Osteoblast (primary cell): Measurements from ENCODE around the gene EVC2. TPM values are rescaled to one million over a fixed set of nuclear protein-coding genes. Genes with fewer than 3 reads are reported as not detected.
A peak's percentile ranks its signal among the peaks of the same experiment; 100 is the strongest.

ENCODE experiments used
- DNase-seq: peaks from one replicate; pipeline ENCODE4 v3.0.0; 2011; ENCODE audit warnings: low spot score, mixed read lengths; ENCODE audit not compliant: insufficient read length; ENCODE audit errors: missing footprints
- H2AFZ ChIP-seq: 2 replicates; pipeline ENCODE4 v1.6.0; 2011; ENCODE audit warnings: mild to moderate bottlenecking, low read length
- H3K27ac ChIP-seq: 2 replicates; pipeline ENCODE4 v1.5.1; 2011; ENCODE audit warnings: mild to moderate bottlenecking, low read depth, low read length, moderate library complexity
- H3K27me3 ChIP-seq: 2 replicates; pipeline ENCODE4 v1.6.0; 2012; ENCODE audit warnings: mild to moderate bottlenecking, control low read depth, inconsistent platforms, low read length, moderate library complexity; ENCODE audit not compliant: insufficient read depth
- H3K36me3 ChIP-seq: 2 replicates; pipeline ENCODE4 v1.5.1; 2011; ENCODE audit warnings: mild to moderate bottlenecking, low read length, control low read depth, moderate library complexity; ENCODE audit not compliant: insufficient read depth
- H3K4me1 ChIP-seq: 2 replicates; pipeline ENCODE4 v1.5.1; 2011; ENCODE audit warnings: mild to moderate bottlenecking, low read length, control low read depth, moderate library complexity; ENCODE audit not compliant: insufficient read depth
- H3K4me2 ChIP-seq: 2 replicates; pipeline ENCODE4 v1.6.0; 2011; ENCODE audit warnings: mild to moderate bottlenecking, low read length; ENCODE audit not compliant: insufficient read depth
- H3K4me3 ChIP-seq: fragments of 200-600 bp; sonication (generic); 3 replicates; pipeline ENCODE4 v1.5.1; 2012; ENCODE audit warnings: mild to moderate bottlenecking, low read length, inconsistent platforms; ENCODE audit not compliant: insufficient read depth
- H3K79me2 ChIP-seq: 2 replicates; pipeline ENCODE4 v1.6.0; 2012; ENCODE audit warnings: mild to moderate bottlenecking, low read length, control low read depth, inconsistent platforms; ENCODE audit not compliant: insufficient read depth
- H3K9me3 ChIP-seq: 2 replicates; pipeline ENCODE4 v1.5.1; 2011; ENCODE audit warnings: low read depth, low read length, control low read depth
- H4K20me1 ChIP-seq: 2 replicates; pipeline ENCODE4 v1.6.0; 2012; ENCODE audit warnings: mild to moderate bottlenecking, low read length, control low read depth; ENCODE audit not compliant: insufficient read depth
- total RNA-seq: library from RNA; depleted of rRNA; stranded (reverse); fragments of >200 nt; gene quantifications from 2 replicates; pipeline ENCODE4 v1.2.3, GENCODE V29; 2012
- TF ChIP-seq, protein P1 (sequence below): IDR thresholded peaks from 2 replicates; pipeline ENCODE4 v1.5.1; 2011; ENCODE audit warnings: mild to moderate bottlenecking, low read depth, low read length, moderate library complexity; ENCODE audit errors: extremely low read depth

Gene EVC2
- total RNA-seq, 1 donor, result 19.2 TPM

DNA sequence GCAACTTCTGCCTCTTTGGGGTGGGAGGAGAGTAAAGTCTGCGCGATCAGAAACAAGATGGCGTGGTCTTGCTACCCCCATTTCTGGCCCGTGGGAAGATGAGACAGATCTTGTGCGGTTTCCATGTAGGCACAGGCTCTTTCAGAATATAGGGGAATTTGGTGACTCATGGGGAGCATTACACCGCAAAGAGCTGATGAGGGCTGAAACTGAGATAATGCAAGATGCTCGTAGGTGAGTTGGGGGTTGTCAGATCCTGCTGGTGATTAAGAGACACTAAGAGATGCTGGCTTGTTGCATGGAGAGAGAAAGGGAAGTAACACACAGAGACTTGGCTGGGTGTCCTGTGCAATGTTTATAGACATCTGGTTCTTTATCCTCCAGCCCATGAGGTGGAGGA, 4.2 kb upstream of the EVC2 start:
- Histone ChIP-seq H3K27ac (peak overlapping the region; percentile 98), H3K4me1 (peaks cover 30% of the 10 kb centered on the region), H3K79me2 (peaks cover 63% of the 10 kb centered on the region), H3K27me3 (no peaks in the 10 kb centered on the region), H3K4me2 (peak overlapping the region; percentile 99), H3K36me3 (peaks cover 5% of the 10 kb centered on the region), H3K4me3 (peak overlapping the region; percentile 89), H3K9me3 (no peaks in the 10 kb centered on the region), H2AFZ (no peak overlapping the region), H4K20me1 (peaks cover 35% of the 10 kb centered on the region)
- DNase-seq, result peak; percentile 94
- TF ChIP-seq, protein P1, sequence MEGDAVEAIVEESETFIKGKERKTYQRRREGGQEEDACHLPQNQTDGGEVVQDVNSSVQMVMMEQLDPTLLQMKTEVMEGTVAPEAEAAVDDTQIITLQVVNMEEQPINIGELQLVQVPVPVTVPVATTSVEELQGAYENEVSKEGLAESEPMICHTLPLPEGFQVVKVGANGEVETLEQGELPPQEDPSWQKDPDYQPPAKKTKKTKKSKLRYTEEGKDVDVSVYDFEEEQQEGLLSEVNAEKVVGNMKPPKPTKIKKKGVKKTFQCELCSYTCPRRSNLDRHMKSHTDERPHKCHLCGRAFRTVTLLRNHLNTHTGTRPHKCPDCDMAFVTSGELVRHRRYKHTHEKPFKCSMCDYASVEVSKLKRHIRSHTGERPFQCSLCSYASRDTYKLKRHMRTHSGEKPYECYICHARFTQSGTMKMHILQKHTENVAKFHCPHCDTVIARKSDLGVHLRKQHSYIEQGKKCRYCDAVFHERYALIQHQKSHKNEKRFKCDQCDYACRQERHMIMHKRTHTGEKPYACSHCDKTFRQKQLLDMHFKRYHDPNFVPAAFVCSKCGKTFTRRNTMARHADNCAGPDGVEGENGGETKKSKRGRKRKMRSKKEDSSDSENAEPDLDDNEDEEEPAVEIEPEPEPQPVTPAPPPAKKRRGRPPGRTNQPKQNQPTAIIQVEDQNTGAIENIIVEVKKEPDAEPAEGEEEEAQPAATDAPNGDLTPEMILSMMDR, result no peak

DNA sequence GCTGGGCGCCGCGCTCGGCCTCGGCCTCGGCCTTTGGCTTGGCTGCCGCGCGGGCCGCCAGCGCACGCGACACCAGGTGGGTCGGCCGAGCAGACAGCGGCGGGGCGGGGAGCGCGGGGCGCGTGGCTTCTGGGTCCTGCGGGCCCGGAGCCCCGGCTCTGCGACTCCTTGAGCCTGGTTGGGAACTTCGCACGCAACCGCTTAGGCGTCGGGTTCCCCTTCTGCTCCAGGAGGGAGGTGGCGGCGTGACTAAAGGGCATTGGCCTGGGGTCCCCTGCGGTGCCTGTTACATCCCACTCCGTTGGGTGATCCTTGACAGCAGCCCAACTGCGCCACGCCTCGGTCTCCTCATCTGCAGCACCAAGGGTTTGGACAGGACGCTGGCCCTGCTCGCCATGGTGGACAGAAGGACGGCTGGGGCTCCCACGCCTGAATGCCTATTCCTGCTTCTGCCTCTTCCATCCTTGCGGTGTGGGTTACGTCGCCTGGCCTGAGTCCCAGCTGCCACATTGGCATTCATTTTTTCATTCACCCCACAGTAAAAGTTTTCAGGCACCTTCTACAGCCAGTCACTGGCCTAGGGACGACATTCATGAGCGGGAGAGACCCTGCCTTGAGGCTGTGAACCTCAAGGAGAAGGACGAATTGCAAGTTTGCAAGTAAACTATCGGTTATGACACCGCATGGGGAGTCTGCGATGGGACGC, 3.3 kb upstream of the EVC2 start:
- H3K36me3 ChIP-seq, result peaks cover 5% of the 10 kb centered on the region
- H2AFZ ChIP-seq, result peak overlapping the region; percentile 93
- TF ChIP-seq, protein P1, result no peak
- H3K9me3 ChIP-seq, result no peaks in the 10 kb centered on the region
- peaks cover 37% of the 10 kb centered on the region for H4K20me1 ChIP-seq
- peak overlapping the region; percentile 98 for H3K27ac ChIP-seq
- peaks cover 63% of the 10 kb centered on the region for H3K79me2 ChIP-seq
- peak overlapping the region; percentile 99 for H3K4me2 ChIP-seq
- peak overlapping the region; percentile 89 for H3K4me3 ChIP-seq
- peak; percentile 90 for DNase-seq
- H3K27me3 ChIP-seq, result no peaks in the 10 kb centered on the region
- peaks cover 38% of the 10 kb centered on the region for H3K4me1 ChIP-seq

DNA sequence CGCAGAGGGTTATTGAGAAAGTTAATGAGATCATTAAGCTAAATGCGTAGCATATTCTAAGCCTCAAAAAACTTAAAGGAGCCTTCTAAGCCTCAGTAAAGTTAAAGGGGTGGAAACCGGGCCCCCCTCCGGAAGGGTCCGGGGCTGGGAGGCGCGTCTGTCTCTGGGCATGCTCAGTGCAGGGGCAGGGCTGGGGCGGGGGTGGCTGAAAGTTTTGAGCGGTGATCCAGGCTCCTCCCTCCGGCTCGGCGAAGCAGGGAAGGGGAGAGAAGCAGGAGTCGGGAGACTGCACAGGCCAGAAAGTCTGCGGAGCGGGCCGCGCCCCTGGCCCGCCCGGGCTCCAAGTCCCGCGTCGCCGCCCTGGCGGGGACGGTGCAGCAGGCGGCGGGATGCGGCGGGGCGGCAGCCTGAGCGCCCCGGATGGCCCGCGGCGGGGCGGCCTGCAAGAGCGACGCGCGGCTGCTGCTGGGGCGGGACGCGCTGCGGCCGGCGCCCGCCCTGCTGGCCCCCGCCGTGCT, 2.7 kb upstream of the EVC2 start, which contains the start of gene EVC:
TSS of gene EVC (plus strand) at position 241 of the 518 bp plus-strand sequence. CDS start at position 421, 180 bp downstream.
- DNase-seq, result peak; percentile 99
- Histone ChIP-seq H3K36me3 (peaks cover 5% of the 10 kb centered on the region), H3K27me3 (no peaks in the 10 kb centered on the region), H3K79me2 (peaks cover 60% of the 10 kb centered on the region), H4K20me1 (peaks cover 35% of the 10 kb centered on the region), H3K27ac (peak within 1 kb of the TSS; percentile 98), H2AFZ (peak within 1 kb of the TSS; percentile 93), H3K4me2 (peak within 1 kb of the TSS; percentile 99), H3K4me3 (peak within 1 kb of the TSS; percentile 89), H3K4me1 (peaks cover 38% of the 10 kb centered on the region), H3K9me3 (no peaks in the 10 kb centered on the region)
- TF ChIP-seq, protein P1, result no peak
